Nucleus accumbens (tissue), 56 donors: ENCODE measurements around the gene LBH.

ENCODE experiments used
- DNase-seq, 56 donors: peaks; one replicate each; lab custom pipeline; 2025; lab: John Stamatoyannopoulos, UW

LBH gene

DNA sequence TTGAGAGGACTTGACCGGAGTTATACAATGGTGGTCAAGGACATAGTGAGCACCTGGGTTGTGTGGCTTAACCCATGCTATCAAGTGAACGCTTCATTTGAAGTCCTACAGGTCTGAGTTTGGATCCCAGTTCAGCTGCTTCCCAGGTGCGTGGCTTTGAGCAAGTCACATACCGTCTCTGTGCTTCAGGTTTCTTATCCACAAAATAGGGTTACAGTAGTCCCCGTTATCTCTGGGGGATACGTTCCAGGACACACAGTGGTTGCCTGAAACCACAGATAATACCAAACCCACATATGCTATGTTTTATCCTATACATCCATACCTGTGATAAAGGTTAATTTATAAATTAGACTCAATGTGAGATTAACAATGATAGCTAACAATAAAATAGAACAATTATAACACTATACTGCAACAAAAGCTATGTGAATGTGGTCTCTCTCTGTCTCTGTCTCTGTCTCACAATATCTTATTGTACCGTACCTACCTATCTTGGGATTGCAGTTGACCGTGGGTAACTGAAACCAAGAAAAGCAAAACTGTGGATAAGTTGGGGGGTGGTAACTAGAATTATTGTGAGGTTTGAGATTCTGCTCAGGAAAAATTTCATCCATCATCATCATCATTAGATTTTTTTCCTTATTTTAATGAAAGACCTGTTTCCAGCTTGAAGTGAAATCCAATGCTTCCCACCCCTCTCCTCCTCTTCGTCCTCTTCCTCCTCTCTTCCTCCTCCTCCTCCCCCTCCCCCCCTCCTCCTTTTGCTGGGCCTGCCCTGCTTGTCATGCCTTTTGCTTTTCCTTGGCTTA, 22.7 kb downstream of the LBH start:
- no peak for DNase-seq

DNA sequence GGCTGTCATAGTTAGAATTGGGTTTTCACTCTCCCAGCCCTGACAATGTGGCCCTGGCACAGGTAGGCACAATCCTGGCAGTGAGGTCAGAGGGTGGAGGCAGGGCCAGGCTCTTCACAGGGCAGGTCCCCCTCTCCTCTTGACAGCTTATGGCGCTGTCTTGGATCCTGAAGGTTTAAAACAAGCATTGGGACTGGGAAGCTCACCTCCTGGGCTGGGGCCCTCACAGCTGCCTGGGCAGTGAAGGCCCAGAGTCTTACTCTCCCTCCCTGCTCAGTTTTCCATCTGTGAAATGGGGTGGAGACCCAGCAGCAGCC, 23.3 kb downstream of the LBH start:
- DNase-seq = no peak

DNA sequence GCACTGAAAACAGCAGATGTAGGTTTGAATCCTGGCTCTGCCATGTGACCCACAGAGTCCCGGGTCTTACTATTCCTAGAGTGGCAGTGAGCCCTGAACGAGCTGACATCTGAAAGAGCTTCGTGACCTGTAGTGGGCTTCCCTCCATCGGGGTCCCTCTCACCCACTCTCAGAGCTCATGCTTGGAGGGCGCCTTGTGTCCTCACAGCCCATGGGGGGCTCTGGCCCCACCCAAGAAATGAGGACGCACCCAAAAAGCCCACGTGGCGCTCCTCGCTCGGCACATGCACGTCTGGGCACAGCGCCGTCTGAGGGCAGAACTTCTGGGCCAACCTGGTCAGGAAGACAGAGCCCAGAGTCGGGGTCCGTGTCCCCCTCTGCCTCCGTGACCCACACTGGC, 23.7 kb downstream of the LBH start:
- no peak for DNase-seq

- DNase-seq = no peak
Measured at GRCh38 chr2:30255466-30256408, 24.4 kb downstream of the LBH start.

- DNase-seq = no peak
Measured at GRCh38 chr2:30257266-30258214, 26.2 kb downstream of the LBH start.

- no peak for DNase-seq
Measured at GRCh38 chr2:30259071-30259470, 27.7 kb downstream of the LBH start.

DNA sequence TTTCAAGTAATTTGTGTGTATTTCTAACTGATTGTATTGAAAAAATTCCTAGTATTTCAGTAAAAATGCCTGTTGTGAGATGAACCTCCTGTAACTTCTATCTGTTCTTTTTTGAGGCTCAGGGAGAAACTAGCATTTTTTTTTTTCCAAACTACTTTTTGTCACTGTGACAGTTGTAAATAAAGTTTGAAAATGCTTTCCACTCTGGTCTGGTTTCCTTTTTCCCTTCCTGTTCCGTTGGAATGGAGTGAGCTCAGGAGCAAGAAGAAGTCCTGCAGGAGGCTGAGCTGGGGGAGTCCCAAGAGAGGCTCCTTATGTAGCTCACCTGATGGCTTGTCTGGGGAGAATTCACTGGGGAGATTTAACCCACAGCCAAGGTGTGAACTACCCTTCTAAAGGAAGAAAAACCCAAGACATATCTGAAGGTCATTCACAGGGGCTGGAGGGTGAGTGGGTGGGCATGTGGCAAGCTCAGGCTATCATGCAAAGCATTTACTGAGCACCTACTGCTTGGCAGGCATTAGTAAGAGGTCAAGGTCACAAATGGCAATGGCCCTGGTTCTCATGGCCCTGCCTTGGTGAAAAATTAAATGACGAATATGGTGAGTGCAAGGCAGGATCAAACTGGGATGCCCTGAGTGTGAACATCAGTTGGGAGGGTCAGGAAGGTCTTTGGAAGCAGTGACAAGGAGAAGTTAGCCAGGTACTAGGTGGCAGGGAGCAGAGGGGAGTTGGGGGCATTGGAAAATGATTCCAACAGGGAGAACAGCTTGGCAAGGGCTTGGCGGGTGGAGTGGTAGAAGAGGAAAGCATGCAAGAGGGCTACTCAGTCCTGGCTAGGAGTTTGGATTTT, 28.7 kb downstream of the LBH start:
- no peak for DNase-seq

DNA sequence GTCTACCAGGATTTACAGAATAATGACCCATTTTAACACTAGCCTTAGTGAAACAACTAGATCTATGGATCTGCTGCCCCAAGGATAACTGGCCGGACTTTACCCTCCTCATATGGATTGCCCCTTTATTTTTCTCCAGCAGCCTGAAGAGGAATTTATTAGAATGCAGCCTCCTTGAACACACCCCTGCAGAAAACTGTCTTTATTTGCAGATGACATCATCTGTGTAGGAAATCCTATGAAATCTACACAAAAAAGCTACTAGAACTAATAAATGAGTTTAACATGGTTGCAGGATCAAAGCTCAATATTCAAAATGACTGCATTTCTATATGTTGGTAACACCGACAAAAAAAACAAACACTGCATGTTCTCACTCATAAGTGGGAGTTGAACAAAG, 29.6 kb downstream of the LBH start:
- no peak for DNase-seq

GRCh38 chr2:30261695-30262211, 30.4 kb downstream of the LBH start:
- DNase-seq = no peak

- no peak for DNase-seq
Measured at GRCh38 chr2:30262716-30263309, 31.5 kb downstream of the LBH start.

DNA sequence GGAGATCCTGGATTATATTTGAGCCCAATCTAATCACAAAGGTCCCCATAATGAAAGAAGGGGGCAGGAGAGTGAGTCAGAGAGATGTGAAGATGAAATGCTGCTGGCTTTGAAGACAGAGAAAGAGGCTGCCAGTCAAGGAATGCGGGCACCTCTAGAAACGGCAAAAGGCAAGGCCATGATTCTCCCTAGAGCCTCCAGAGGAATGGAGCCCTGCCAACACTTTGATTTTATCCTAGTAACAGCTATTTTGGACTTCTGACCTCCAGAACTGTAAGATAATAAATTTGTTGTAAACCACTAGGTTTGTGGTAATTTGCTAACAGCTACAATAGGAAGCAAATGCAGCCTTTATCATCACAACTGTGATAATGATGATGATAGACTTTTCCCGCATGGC, 32.9 kb downstream of the LBH start:
- no peak for DNase-seq

DNA sequence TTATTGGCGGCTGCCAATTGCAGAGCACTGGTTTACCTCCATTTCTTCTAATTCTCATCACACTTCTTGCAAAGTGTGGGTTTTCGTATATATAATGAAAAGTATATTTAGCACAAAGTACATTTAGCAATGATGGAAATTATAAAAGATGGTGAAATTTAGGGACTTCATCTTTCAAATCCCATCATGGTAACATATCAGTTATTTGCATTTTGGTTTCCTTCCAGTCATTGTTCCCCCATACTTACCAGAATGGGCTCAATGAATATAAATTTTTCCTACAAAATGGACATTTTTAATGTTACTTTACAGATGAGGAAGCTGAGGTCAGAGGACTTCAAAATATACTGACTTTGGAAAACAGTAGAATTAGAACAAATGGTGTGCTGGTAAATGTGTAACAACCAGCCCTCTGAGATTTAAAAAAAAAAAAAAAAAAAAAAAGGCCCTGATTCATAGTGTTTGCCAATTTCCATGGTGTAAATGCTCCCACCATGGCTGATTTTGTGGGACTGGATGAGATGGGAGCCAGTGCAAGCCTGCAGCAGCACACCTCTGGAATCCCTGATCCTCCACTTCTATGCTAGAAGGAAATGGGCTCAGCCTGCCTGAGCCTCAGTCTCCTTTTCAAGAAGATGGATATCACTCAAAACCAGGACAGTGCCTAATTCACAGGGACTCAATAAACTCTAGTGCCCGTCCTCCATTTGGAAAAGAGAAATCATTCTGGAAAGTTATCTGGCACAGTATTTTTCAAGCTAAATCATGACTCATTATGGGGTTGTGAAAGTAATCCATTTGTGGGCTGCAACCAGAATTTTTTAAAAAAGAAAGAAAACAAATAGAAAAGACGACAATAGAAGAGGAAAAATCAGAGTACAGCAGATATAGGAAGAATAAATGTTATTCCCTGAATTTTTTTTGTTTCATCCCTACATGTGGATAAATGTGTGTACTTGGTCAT, 34.0 kb downstream of the LBH start:
- DNase-seq = no peak

- no peak for DNase-seq
Measured at GRCh38 chr2:30266051-30266621, 34.8 kb downstream of the LBH start.

- no peak for DNase-seq
Measured at GRCh38 chr2:30266705-30267104, 35.4 kb downstream of the LBH start.

GRCh38 chr2:30267161-30267975, 36.0 kb downstream of the LBH start:
- no peak for DNase-seq

- no peak for DNase-seq
Measured at GRCh38 chr2:30268296-30268871, 37.0 kb downstream of the LBH start.
